AG09309 (cell line): ENCODE measurements around the gene APOM.

Experiments used
- DNase-seq: peaks from one replicate; pipeline ENCODE4 v3.0.0-alpha.2; 2010; ENCODE audit warnings: low read depth
- H3K4me3 ChIP-seq: 2 replicates; pipeline ENCODE4 v1.5.1; 2011; ENCODE audit warnings: mild to moderate bottlenecking, low read depth, low read length, moderate library complexity; ENCODE audit not compliant: control insufficient read depth
- CTCF ChIP-seq: IDR thresholded peaks from 2 replicates; pipeline ENCODE4 v1.5.1; 2011; ENCODE audit warnings: mild to moderate bottlenecking, low read depth, low read length, inconsistent platforms; ENCODE audit not compliant: insufficient read depth, control insufficient read depth; ENCODE audit errors: missing control alignments

Gene APOM

GRCh38 chr6:31634969-31635575, 20.6 kb upstream of the APOM start:
- H3K4me3 ChIP-seq, result no peak overlapping the region
- no peak for DNase-seq
- no peak for TF ChIP-seq CTCF

DNA sequence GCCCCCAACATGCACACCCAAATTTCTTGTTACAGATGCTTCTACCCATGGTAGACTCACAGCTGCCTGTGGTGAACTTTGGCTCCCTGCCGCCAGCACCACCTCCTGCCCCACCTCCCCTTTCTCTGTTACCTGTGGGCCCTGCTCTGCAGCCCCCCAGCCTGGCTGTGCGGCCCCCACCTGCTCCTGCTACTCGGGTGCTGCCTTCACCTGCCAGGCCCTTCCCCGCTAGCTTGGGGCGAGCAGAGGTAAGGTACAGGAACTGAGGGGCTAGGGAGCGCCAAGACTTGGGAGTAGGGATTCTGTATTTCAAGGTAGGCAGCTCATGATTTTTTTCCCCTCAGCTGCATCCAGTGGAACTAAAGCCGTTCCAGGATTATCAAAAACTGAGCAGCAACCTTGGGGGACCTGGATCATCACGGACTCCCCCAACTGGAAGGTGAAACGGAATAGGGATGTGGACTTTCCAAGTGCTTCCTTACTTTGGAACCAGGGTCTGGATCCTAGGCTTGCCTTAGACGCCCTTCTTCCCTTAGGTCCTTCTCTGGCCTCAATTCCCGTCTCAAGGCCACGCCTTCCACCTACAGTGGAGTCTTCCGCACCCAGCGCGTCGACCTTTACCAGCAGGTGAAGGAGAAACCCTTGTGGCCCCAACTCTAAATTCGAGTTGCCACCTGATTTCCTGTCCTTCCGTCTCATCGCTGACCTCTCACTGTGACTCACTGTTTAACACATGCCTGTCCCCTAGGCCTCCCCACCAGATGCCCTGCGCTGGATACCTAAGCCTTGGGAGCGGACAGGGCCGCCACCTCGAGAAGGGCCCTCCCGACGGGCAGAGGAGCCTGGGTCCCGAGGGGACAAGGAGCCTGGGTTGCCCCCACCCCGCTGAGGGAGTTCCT, 18.7 kb upstream of the APOM start:
- H3K4me3 ChIP-seq, result no peak overlapping the region
- no peak for DNase-seq
- TF ChIP-seq CTCF, result no peak

GRCh38 chr6:31639043-31639442, 16.7 kb upstream of the APOM start:
- DNase-seq, result no peak
- TF ChIP-seq CTCF, result no peak
- H3K4me3 ChIP-seq, result no peak overlapping the region

GRCh38 chr6:31639449-31639861, 16.2 kb upstream of the APOM start:
- no peak overlapping the region for H3K4me3 ChIP-seq
- no peak for DNase-seq
- no peak for TF ChIP-seq CTCF

GRCh38 chr6:31640612-31641011, 15.1 kb upstream of the APOM start:
- no peak for DNase-seq
- TF ChIP-seq CTCF, result no peak
- H3K4me3 ChIP-seq, result no peak overlapping the region

GRCh38 chr6:31641370-31641769, 14.3 kb upstream of the APOM start:
- H3K4me3 ChIP-seq, result no peak overlapping the region
- no peak for DNase-seq
- no peak for TF ChIP-seq CTCF
